Hematopoietic multipotent progenitor cell treated with erythropoietin and hydrocortisone succinate and interleukin-3 and kit ligand, for 4 days (in vitro differentiated cells): ENCODE data around the gene SLC6A13.
"Not testable (repeated sequence)": the region's sequence is repeated elsewhere in the genome, so short reads cannot be mapped to it uniquely, and the experiment has no call there.

ENCODE experiments used
- DNase-seq: peaks from one replicate; pipeline ENCODE4 v3.0.0-alpha.2; 2015

SLC6A13 gene

DNA sequence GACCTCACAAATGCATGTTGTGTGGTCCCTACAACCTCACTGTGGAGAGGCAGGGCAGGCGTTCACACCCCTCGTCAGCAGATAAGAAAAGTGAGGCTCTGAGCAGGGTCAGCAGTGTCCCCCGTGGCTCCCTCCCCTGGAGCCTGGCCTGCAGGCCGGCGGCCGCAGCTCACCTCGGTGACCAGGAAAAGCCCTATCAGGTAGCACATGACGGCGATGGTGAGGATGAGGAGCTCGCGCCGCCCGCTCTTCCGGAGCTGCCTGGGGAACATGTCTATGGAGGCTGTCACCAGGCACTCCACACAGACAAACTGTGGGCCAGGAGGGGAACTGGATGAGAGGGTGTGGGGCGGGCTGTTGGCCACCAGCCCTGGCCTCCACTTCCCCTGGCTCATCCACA is 66.7 kb downstream of the SLC6A13 start:
- DNase-seq = no peak

DNA sequence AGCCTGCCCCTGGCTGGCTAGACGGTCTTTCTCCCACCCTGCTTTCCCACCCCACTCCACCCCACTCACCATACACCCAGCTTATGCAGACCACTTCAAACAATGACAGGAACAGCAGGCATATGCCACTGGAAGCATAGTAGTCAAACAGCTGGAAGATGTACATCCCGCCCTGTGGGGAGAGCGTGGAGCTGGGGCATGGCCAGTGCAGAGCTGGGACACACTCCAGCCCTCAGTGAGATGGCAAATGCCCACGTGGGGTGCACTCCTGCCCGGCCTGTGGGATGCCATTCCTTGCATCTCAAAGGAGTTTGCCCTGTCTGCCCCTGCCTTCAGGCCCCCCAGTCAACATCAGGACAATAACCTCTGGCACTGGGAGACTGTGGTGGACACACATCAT is 67.5 kb downstream of the SLC6A13 start:
- DNase-seq = no peak

DNA sequence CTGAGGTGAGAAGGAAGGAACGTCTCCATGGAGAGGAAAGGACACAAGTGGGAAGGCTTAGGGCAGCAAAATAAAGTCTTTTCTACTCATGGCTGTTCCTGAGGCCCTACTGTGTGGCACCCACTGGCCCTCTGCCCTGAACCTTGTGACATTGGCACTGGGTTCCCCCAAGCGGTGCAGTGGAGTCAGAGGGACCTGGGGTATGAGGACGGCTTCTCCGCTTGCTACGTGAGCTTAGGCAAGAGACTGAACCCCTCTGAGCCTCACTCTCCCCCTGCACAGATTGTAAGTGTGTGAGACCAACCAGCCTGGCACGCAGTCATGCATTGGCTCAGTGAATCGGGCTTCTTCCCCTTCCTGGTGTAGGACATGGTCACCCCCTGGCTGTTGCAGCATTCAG is 68.4 kb downstream of the SLC6A13 start:
- no peak for DNase-seq

DNA sequence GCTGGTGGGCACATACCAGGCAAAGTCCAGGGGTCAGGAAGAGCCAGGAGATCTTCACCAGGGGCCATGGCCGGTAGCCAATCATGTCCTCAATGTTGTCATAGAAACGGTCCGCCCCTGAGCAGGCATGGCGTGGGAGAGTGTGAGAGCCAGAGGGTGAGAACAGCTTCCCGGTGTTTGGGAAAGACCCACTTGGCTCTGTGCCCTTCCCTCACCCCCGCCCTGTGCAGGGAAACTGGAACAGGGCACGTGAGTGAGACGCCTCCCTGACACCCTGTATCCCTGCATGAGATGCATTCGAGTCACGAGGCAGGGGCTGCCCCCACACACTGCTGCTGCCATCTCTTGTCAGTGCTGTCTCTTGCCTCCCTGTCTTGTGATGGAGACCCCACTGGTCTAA is 69.4 kb downstream of the SLC6A13 start:
- no peak for DNase-seq

DNA sequence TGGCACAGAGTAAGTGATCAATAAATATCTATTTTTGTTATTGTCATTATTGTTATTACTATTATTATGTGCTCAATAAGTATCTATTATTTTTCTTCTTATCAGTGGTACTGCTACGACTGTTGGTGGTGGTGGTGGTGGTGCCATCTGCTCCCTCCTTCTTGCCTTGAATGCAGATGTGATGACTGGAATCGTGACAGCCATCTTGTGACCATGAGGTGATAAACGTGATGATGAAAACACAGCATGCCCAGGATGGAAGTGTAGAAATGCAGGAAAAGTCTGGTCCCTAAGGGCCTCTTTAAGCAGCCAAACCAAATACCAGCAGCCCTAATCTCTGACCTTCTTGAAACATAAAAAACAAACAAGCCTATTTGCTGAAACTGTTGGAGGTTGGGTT is 71.1 kb downstream of the SLC6A13 start:
- no peak for DNase-seq

DNA sequence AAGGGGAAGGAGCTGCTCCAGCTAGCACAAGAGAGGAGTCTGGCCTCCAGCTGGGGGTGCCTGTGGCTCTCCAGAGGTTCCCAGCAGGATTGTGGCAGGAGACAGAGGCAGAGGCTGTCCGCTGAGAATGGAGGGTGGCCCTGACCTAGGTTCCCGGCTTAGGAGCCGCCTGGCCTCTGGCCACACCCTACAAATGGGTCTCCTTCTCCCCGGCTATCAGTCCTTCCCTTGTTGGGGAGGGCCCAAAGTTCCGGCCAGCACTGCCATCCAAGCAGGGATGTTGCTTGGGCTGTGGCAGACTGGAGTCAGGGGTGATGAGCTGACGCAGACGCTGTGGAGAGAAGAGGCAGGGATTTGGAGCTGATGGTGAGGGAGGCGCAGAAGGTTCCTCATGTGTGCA is 71.8 kb downstream of the SLC6A13 start:
- DNase-seq = no peak

DNA sequence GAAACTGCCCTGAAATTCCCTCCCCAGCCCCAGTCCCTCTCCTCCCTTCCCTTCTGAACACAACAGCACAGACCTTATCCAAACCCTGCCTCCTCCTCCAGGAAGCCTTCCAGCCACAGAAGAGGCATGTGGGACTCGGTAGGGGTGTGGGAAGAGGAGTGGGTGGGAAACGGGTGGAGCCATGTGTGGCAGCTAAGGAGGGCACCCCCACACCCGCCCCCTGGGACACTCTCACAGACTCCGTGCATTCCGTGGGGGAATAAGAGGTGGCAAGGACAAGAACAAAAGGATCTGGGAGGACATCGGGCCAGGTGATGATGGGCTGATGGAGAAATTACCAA is 73.0 kb downstream of the SLC6A13 start:
- no peak for DNase-seq

DNA sequence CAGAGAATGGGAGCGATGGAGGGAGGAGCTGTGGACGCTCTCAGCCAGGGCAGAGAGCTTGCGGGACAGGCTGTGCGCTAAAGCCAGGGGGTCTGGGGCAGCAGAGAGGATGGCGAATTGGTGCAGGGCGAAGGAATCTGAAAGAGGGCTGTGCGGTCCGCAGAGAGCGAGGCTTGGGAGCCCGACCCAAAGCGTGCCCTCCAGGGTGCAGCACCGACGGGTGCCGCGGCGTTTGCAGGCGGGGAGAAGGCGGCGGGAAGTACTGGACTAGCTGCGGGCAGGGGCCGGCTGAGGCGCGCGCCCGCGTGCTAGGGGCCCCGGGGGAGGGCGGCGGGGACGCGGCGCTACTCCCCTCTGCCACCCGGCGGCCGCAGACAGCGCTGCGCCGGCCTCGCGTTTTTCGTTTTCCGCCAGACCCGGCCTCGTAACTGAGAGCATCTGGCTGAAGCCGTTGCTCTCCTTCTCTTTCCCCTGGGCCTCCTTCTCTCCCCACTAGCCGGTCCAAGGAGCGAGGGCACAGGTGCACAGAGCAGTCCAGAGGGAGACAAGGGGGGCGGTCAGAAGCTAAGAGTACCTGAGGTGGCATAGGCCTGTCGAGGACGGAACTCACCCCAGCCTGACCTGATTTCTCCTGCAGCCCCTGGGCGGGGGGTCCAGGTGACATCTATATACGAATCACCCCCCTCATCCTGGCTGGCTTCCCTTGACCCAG is 73.6 kb downstream of the SLC6A13 start:
- peak; percentile 89 for DNase-seq

DNA sequence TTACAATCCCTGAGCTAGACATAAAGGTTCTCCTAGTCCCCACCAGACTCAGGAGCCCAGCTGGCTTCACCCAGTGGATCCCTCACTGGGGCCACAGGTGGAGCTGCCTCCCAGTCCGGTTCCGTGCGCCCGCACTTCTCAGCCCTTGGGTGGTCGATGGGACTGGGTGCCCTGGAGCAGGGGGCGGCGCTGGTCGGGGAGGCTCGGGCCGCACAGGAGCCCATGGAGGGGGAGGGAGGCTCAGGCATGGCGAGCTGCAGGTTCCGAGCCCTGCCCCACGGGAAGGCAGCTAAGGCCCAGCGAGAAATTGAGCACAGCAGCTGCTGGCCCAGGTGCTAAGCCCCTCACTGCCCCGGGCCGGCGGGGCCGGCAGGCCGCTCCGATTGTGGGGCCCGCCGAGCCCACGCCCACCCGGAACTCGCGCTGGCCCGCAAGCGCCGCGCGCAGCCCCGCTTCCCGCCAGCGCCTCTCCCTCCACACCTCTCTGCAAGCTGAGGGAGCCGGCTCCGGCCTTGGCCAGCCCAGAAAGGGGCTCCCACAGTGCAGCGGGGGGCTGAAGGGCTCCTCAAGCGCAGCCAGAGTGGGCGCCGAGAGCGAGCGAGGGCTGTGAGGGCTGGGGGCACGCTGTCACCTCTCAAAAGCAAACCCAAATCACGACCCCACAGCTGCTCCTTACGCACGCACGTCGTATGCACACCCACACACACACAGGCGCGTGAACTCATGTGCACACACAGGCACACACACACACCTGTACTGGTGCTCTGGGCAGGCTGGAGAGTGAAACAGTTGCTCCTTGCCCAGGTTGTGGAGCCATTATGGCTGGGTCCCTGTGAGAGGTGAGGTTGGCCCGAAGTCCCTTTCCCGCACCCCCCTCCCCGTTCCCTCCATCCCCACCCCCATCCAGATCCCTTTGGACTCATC is 74.4 kb downstream of the SLC6A13 start:
- DNase-seq = not testable (repeated sequence)

DNA sequence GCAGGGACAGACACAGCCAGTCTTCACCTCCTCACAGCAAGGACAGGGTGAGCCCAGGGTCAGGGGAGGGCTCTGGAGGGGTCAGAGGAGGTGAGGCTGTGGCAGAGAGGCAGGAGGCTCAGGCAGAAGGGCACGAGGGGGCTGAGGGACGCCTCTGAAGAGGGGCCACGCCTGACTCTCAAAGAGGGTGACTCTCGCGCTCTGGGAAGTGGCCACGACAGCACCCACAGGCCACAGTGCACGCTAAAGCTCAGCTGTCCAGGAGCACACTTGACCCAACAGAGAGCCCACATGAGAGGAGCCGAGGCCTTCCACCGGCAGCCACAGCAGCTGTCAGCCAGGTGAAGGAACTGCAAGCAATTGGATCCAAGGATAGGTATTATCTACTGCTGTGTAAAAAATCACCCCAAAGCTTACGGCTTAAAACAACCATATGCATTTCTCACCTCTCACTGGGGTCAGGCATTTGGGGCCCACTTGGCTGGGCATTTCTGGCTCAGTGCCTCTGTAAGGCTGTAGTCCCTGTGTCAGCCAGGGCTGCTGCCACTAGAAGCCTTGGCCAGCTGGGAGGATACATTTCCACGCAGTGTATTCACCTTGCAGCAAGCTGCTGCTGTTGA is 76.5 kb downstream of the SLC6A13 start:
- DNase-seq = no peak

DNA sequence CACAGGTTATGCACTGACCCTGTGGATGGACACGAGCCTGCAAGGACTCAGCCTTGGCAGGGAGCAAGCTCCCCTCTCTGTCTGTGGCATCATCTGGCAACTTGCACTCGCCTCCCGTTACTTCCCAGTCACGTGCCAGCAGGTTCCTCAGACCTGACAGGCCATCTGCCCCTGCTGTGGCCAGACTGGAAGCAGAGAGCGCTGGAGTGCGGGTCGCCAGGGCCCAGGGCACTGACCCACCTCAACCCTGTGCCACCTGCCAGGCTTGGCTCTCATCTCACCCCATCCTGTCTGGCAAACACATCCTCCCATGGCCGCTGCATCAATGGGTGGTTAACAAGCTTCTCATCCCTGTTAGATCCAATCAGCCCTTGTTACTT is 77.1 kb downstream of the SLC6A13 start:
- no peak for DNase-seq

DNA sequence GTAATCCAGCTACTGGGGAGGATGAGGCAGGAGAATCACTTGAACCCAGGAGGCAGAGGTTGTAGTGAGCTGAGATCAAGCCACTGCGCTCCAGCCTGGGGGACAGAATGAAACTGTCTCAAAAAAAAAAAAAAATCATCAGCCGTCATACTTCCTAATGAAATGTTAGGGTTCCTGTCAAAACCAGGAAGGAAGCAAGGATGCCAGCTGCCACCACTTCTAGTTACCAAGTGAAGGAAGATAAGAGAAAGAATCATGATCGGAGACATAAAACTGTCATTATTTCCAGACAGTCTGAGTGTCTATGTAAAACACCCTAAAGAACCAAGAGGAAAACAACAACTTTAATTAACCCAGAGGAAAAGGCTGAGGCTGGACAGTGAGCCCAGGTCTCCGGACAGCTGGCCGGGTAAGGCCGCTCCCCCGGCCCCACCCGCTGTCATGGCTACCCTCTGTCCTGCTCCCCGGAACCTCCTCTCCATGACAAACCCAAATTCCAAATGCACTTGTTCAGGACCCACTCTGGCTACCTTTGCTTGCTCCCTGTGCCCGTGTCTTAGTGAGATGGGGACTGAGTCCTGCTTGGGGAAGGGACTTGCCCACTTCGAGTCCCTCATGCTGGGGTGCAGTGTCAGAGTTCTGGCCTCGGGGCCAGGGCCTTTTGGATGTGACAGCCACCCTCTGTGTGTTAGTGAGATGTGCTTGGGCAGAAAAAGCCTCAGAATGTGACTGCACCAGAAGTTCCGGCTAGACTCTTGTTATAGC is 77.6 kb downstream of the SLC6A13 start:
- peak; percentile 79 for DNase-seq

DNA sequence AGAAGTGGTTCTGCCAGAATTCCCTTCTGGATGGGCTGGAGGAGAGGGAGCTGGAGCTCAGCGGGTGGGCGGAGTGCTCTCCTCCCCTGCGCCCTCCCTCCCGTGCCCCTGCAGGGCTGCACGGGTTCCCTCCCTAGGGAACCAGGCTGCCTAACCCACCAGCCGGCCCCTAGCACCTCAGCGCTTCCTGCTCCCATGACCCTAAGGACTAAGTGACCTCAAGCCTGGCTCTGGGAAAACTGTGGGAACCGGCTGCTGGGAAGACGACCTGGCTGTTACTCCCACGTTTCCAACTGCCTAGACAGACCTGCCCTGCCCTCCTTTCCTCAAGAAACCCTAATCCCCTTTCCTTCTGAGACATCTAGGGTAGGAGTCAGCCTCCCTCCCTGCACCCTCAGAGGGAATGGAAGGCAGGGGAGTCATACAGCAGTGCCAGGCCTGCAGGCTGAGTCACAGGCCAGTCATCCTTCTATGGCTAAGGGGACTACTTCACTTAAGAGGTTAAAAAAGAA is 80.2 kb downstream of the SLC6A13 start:
- peak; percentile 61 for DNase-seq

DNA sequence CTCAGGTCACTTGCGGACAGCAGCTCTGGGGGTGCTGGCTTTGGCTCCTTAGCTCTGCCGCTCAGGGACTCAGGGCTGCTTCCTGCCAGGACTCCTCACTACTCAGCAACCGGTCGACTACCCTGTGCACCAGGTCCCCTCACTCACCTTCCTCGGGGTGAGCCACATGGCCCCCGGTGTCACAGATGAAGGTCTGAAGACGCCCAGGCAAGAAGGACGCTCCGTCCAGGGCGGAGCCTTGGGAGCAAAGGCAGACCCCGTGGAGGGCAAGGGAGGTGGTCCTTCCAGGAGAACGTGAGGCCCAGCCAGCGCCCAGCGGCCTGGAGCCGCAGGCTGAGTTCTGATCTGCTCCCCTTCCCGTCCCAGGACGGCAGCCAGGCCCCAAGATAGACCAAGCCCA is 80.7 kb downstream of the SLC6A13 start:
- no peak for DNase-seq

DNA sequence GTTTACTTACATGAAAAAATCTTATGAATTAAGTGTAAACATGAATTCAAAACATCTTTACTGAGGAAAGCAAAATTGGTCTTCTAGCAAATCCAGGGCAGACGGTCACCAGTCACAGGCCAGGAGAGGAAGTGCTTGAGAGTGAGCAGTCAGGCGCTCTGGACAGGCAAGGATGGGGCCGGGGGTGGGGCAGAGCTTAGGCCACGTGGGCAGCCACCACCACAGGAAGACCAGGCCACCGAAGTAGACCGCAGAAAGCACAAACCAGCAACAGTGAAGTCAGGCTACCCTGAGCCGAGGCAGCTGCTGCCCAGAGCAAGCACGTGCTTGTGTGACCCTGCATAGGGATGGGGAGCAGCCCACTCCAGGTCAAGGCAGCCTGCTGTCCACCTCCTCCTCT is 82.2 kb downstream of the SLC6A13 start:
- peak; percentile 96 for DNase-seq

DNA sequence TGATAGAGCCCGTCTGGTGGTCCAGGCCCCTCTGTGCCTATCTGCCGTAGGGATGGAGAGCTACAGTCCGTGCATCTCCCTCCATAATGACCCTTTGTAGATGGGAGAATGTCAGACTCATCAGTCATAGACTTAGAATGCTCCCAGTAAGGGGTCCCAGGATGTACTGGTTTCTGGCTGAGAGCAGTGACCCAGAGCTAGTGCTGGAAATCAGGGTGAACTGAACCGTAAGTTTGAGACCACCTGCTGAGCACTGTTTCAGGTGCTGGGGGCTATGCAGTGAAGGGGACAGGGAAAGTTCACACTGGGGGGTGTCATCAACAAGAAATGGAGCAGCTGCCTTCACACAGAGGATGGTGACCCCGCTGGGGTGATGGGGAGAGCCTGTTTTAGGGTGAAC is 82.8 kb downstream of the SLC6A13 start:
- DNase-seq = no peak

DNA sequence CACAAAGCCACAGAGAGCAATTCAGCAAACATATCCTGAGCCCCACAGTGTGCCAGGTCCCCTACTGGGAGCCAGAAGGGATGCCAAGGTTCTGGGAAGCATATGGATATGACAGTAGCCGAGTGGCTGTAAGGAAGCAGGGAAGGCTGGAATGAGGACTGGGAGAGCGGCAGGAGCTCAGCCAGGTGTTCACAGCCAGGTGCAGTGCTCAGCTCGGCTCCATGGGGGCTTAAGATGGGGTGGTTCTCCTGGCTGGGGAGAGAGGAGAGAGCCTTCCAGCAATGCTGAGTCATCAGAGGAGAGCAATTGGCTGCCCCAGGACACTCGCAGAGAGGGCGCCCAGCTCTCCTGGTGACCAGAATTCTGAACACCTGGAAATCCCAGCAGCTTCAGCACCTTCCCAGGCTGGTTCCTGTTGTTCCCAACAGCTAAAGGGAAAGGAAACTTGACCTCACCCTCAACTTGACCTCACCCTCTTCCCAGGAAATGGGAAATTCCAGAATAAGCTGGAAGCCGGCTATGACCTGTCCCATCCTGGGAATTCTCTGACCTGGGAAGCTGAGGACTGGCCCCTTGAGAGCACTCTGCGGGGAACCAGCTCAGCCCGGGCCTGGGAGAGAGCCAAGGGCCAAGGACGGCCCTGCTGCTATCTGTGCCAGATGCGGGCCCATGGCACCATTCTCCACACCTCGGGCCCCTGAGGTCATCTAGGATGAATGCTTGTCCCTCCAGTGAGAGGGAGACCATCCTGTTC is 83.3 kb downstream of the SLC6A13 start:
- DNase-seq = no peak

DNA sequence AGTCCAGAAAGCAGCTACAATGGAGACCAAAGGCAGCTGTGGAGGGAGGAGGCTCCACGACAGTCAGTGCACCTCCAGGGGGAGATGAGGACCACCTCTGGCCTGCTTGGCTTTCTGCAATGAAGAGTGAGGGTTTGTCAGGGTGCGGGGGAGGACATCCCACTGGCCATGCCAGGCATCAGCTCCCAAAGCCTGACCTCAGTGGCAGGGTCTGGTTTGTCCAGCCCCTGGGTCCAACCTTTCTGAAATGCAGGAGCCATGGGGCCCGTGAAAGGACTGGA is 83.9 kb downstream of the SLC6A13 start:
- DNase-seq = no peak

DNA sequence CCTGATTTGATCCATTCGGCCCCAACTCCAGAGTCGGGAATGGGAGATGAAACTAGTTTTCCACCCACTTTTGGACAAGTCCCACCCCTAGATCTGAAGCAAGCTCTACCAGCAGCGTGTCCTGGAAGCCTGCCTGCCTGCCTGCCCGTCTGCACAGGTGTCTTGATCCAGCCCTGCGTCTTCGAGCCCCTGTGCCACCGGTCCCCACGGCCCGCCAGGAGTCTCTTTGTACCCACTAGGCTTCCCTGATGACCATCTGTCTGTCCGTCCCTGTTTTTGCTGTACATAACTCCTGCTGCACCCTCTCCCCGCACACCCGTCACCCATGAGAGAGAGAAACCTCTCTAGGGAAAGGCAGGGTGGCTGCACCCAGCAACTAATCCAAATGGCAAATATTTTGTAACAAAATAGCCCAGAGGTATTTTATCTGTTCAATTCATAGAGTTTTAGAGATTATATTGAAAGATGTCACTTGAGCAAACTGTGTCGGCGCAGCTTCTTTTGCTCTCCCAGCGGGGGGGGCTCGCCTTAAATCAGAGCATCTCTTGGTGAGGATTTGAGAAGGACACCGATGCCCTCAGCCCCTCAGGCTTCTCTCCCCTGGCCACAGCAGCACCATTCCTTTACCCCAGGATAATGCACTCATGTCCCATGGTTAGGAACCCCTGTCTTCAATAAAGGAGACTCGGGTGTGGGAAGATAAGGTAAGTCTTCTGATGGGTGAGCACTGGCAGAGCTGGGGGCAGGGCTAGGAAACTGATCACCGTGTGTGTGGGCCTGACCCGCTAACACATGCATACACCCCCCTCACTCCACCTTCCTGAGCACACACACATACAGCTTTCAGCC is 84.4 kb downstream of the SLC6A13 start:
- no peak for DNase-seq

DNA sequence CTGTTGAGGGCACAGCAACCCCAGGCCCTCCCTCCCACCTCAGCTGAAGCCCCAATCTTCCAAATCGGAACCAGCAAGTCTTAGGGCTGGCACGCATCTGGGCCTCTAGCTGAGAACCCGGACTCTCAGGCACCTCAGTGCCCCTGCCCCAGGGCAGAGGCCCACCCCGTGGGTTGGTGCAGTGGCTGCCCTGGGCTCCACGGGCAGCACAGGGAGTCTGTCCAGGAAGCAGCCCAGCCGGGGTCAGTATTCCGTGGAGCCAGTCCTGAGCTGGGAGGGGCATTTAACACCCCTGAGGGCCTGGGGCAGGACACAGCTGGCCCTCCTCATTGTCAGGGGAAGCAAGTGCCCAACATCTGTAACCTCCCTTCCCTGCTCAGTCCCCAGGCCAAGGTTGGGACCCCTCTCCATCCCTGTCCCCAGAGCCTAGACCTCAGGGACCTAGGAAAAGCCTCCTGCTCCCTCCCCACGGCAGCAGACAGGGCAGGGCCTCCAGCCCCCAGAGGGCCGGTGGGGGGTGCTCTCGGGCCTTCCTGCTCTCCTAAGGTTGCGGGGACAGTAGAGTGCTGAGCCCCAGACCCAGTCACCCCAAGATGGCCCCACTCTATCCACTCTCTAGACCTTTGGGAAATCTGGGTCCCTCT is 85.2 kb downstream of the SLC6A13 start:
- no peak for DNase-seq
